ENCODE measurements around the gene ACOXL.

ACOXL gene

DNA sequence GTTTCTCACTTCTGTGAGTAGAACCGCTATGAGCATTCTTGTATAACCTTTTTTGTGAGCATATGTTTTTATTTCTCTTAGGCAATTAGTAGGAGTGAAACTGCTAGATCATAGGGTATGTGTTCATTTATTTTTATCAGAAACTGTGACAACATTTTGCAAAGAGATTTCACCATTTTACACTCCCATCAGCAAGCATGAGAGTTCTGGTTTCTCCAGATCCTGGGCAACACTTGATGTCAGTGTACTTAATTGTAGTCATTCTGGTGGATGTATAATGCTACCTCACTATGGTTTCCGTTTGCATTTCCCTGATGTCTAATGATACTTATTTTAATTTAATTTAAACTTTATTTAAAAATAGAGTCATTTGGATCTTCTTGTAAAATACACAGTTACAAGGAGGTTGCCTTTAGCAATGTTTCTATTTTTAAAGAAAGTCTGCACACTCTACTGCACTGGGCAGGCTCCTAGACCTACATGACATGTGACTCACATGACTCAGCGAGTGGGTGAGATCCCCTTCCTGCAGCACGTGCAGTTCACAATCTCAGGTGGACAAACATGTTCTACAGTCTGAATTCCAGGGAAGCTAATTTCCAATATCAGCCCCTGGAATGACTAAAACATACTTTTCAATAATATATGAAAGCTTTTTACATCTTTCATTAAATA, 261.3 kb downstream of the ACOXL start:
- Mint-ChIP-seq H3K36me3 (ENCODE audit: low read depth) (peaks cover 14% of the 10 kb centered on the region), H3K27me3 (ENCODE audit: low read depth, poor library complexity) (peaks cover 7% of the 10 kb centered on the region), H3K4me3 (no peak overlapping the region), H3K4me1 (peaks cover 8% of the 10 kb centered on the region), H3K9me3 (peaks cover 27% of the 10 kb centered on the region), H3K27ac (no peak overlapping the region)
- DNase-seq: no peak
- TF ChIP-seq, protein P1, sequence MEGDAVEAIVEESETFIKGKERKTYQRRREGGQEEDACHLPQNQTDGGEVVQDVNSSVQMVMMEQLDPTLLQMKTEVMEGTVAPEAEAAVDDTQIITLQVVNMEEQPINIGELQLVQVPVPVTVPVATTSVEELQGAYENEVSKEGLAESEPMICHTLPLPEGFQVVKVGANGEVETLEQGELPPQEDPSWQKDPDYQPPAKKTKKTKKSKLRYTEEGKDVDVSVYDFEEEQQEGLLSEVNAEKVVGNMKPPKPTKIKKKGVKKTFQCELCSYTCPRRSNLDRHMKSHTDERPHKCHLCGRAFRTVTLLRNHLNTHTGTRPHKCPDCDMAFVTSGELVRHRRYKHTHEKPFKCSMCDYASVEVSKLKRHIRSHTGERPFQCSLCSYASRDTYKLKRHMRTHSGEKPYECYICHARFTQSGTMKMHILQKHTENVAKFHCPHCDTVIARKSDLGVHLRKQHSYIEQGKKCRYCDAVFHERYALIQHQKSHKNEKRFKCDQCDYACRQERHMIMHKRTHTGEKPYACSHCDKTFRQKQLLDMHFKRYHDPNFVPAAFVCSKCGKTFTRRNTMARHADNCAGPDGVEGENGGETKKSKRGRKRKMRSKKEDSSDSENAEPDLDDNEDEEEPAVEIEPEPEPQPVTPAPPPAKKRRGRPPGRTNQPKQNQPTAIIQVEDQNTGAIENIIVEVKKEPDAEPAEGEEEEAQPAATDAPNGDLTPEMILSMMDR (IDR thresholded peaks at IDR 0.05): no peak

DNA sequence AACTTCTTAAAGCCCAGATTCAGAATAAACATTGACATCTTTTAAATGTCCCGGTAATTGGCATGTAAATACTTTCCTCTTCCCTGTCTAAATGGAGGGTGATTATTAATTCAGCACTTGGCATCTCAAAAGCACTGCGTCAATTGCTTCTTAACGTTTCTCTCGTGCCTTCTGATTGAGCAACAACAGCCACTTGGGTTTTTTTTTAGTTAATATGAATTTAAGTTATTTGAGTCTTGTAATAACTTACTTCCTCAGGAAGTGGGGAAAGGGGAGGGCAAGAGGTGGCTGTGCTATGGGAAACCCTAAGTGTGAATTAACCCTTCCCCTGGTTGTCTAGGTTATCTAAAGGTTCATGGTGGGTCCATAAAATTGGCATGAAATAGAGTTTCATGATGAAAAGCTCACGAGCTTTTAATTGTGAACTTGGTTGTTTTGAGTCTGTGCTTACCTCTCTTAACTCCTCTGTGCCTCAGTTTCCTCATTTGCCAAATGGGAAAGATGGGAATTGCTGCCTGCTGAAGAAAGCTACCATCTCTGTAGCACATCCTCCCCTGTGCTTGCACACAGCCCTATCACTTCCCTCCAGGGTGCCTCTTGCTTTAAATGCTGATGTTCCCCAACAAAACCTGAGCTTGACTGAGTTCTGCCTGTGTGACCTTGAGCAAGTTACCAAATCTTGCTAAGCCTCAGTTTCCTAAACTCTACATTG, 262.0 kb downstream of the ACOXL start:
- no peak overlapping the region for H3K27ac Mint-ChIP-seq
- TF ChIP-seq, protein P1 (IDR thresholded peaks at IDR 0.05): no peak
- H3K4me1 Mint-ChIP-seq: peaks cover 8% of the 10 kb centered on the region
- H3K27me3 Mint-ChIP-seq (ENCODE audit: low read depth, poor library complexity): peaks cover 7% of the 10 kb centered on the region
- H3K9me3 Mint-ChIP-seq: peaks cover 22% of the 10 kb centered on the region
- no peak overlapping the region for H3K4me3 Mint-ChIP-seq
- no peak for DNase-seq
- peaks cover 14% of the 10 kb centered on the region for H3K36me3 Mint-ChIP-seq (ENCODE audit: low read depth)

DNA sequence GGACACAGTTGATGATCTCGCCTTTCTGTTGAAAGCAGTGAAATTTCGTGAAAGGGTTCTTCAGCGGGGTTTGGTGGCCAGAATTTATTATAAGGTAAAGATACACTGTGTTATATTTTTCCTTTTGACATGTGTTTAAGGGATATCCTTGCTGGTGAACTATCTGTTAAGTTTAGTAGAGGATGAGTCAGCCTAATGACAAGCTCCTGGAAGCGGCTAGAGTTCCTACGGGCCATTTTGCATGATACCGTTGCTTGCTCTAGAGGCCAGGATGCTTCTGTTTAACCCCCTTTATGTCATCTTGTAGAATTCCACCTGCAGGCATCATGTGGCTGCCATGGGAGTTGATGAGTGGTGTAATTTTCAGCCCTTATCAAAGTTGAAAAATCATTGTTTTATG, 263.5 kb downstream of the ACOXL start:
- Mint-ChIP-seq H3K4me3 (no peak overlapping the region), H3K36me3 (ENCODE audit: low read depth) (peaks cover 9% of the 10 kb centered on the region), H3K4me1 (peaks cover 8% of the 10 kb centered on the region), H3K9me3 (peaks cover 12% of the 10 kb centered on the region), H3K27me3 (ENCODE audit: low read depth, poor library complexity) (peaks cover 7% of the 10 kb centered on the region), H3K27ac (no peak overlapping the region)
- TF ChIP-seq, protein P1 (IDR thresholded peaks at IDR 0.05): no peak
- DNase-seq: no peak

DNA sequence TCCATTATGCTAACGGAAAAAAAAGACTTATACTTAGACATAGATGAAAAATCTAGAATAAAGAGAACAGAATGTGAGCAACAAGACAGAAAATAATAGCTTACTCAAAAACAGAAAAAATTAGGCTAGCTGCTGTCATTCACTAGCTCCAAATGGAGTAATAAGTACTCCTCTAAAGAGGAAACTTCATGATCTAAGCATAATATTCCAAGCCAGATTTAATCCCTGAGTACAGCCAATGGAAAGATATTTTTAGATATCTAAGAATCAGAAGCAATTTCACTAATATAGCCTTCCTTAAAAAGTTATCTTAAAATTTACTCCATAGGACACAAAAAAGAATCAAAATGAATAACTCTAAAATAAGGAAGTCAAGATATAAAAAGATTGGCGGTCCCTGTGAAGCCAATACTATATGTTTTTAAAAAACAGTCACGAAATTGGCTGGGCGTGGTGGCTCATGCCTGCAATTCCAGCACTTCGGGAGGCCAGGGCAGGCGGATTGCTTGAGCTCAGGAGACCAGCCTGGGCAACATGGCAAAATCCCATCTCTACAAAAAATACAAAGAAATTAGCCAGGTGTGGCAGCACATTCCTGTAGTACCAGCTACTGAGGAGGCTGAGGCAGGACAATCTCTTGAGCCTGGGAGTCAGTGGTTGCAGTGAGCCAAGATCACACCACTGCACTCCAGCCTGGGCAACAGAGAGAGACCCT, 265.1 kb downstream of the ACOXL start:
- Mint-ChIP-seq H3K9me3 (no peaks in the 10 kb centered on the region), H3K36me3 (ENCODE audit: low read depth) (no peaks in the 10 kb centered on the region), H3K27ac (no peak overlapping the region), H3K4me1 (no peaks in the 10 kb centered on the region), H3K4me3 (no peak overlapping the region), H3K27me3 (ENCODE audit: low read depth, poor library complexity) (peaks cover 7% of the 10 kb centered on the region)
- TF ChIP-seq, protein P1 (IDR thresholded peaks at IDR 0.05): no peak
- DNase-seq: no peak

DNA sequence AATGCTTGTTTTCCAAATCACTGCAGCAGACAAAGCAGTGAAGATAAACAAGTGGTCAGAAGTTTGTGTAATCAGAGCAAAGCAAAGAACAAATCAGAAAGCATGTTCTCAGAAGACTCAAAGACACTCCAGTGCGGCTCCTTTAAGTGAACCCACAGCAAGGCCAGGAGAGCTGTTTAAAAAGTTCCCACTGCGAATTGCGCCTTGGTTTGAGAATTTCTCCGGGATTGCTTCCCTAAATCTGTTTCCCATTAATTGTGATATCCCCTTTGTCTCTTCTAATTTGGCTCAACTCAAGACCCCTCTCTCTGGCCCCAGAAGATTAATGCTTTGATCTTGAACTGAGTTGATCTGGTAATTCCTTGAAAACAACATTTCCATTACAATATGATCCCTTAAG, 265.9 kb downstream of the ACOXL start:
- H3K27me3 Mint-ChIP-seq (ENCODE audit: low read depth, poor library complexity): peaks cover 7% of the 10 kb centered on the region
- H3K27ac Mint-ChIP-seq: no peak overlapping the region
- no peaks in the 10 kb centered on the region for H3K36me3 Mint-ChIP-seq (ENCODE audit: low read depth)
- TF ChIP-seq, protein P1 (IDR thresholded peaks at IDR 0.05): no peak
- H3K4me3 Mint-ChIP-seq: no peak overlapping the region
- H3K9me3 Mint-ChIP-seq: no peaks in the 10 kb centered on the region
- no peak for DNase-seq
- H3K4me1 Mint-ChIP-seq: no peaks in the 10 kb centered on the region

Data from nephron progenitor cell (in vitro differentiated cells).